ENCODE data around the gene CAPN10.

DNA sequence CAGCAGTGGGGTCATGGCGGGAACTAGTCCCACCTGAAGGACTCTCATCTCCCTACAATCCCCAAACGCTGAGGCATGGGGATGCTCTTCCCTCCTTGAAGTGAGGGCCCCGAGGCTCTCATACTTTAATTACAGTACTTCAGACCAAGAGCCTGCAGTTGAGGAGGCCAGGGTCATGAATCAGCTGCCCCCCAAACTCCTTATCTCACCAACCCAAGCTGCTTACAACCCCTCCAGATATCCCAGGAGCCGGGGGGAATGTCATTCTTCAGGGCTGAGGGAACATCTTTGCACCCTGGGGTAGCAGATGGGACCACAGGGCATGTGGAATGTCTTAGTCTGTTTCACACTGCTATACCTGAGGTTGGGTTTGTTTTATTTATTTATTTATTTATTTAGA is 2.8 kb upstream of the CAPN10 start:
- TF ChIP-seq, protein P1, sequence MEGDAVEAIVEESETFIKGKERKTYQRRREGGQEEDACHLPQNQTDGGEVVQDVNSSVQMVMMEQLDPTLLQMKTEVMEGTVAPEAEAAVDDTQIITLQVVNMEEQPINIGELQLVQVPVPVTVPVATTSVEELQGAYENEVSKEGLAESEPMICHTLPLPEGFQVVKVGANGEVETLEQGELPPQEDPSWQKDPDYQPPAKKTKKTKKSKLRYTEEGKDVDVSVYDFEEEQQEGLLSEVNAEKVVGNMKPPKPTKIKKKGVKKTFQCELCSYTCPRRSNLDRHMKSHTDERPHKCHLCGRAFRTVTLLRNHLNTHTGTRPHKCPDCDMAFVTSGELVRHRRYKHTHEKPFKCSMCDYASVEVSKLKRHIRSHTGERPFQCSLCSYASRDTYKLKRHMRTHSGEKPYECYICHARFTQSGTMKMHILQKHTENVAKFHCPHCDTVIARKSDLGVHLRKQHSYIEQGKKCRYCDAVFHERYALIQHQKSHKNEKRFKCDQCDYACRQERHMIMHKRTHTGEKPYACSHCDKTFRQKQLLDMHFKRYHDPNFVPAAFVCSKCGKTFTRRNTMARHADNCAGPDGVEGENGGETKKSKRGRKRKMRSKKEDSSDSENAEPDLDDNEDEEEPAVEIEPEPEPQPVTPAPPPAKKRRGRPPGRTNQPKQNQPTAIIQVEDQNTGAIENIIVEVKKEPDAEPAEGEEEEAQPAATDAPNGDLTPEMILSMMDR (IDR thresholded peaks at IDR 0.05), result no peak
- TF ChIP-seq POLR2A (IDR thresholded peaks at IDR 0.05), result no peak
- no peak for TF ChIP-seq POLR2AphosphoS5 (IDR thresholded peaks at IDR 0.05; ENCODE audit: insufficient read depth in 1 of 2, low read depth in 1 of 2)

Data from vagina (tissue), 2 donors.